Suprapubic skin (tissue), 4 donors: ENCODE data around the gene LHFPL4.

Source experiments
- EP300 ChIP-seq: sonication (generic); formaldehyde crosslinking; IDR thresholded peaks from one replicate; pipeline ENCODE4 v1.6.1; 2017; ENCODE audit warnings: antibody characterized with exemption
- POLR2A ChIP-seq, 2 donors: fragments of 450-650 bp; IDR thresholded peaks; one replicate each; pipeline ENCODE4 v1.6.1; 2017; ENCODE audit warnings: antibody characterized with exemption in 2 of 2, mild to moderate bottlenecking in 2 of 2, moderate library complexity in 2 of 2
- POLR2AphosphoS5 ChIP-seq, 3 donors: sonication (generic); formaldehyde crosslinking; IDR thresholded peaks; one replicate each; pipeline ENCODE4 v1.6.1; 2017; ENCODE audit warnings: antibody characterized with exemption in 3 of 3
- TF ChIP-seq, protein P1 (sequence below), 2 donors: fragments of 200-600 bp in 1 of 2; fragments of 450-650 bp in 1 of 2; sonication (generic) in 1 of 2; IDR thresholded peaks; one replicate each; pipeline ENCODE4 v1.5.1; 2016 to 2019; ENCODE audit warnings: antibody characterized with exemption in 2 of 2, mild to moderate bottlenecking in 1 of 2, moderate library complexity in 1 of 2

- TF ChIP-seq POLR2A (IDR thresholded peaks at IDR 0.05) (no peak), POLR2AphosphoS5 (IDR thresholded peaks at IDR 0.05) (no peak), EP300 (no peak)
- TF ChIP-seq, protein P1, sequence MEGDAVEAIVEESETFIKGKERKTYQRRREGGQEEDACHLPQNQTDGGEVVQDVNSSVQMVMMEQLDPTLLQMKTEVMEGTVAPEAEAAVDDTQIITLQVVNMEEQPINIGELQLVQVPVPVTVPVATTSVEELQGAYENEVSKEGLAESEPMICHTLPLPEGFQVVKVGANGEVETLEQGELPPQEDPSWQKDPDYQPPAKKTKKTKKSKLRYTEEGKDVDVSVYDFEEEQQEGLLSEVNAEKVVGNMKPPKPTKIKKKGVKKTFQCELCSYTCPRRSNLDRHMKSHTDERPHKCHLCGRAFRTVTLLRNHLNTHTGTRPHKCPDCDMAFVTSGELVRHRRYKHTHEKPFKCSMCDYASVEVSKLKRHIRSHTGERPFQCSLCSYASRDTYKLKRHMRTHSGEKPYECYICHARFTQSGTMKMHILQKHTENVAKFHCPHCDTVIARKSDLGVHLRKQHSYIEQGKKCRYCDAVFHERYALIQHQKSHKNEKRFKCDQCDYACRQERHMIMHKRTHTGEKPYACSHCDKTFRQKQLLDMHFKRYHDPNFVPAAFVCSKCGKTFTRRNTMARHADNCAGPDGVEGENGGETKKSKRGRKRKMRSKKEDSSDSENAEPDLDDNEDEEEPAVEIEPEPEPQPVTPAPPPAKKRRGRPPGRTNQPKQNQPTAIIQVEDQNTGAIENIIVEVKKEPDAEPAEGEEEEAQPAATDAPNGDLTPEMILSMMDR (IDR thresholded peaks at IDR 0.05) = no peak
Observed at GRCh38 chr3:9600597-9600996, 47.0 kb upstream of the LHFPL4 start.
